Dedifferentiated amniotic fluid mesenchymal stem cell (primary cell): Measurements from ENCODE around the gene PRRG2.

Experiments
- DNase-seq: peaks from one replicate; pipeline ENCODE4 v3.0.0-alpha.2; 2016; ENCODE audit errors: extremely low spot score

Gene PRRG2

GRCh38 chr19:49581007-49581508, at the start of gene PRRG2:
Gene PRRG2, plus strand, starts transcription at chr19:49581316. Its CDS starts 1,904 bp downstream, at chr19:49583220.
- DNase-seq, result no peak

- no peak for DNase-seq
Measured at GRCh38 chr19:49533551-49534488, 47.3 kb upstream of the PRRG2 start.

GRCh38 chr19:49534632-49535385, 46.3 kb upstream of the PRRG2 start:
- no peak for DNase-seq

- no peak for DNase-seq
Measured at GRCh38 chr19:49536921-49537462, 44.1 kb upstream of the PRRG2 start.

GRCh38 chr19:49538643-49539042, 42.5 kb upstream of the PRRG2 start:
- DNase-seq, result no peak

- DNase-seq, result no peak
Measured at GRCh38 chr19:49539192-49539952, 41.7 kb upstream of the PRRG2 start.

- DNase-seq, result no peak
Measured at GRCh38 chr19:49541914-49542313, 39.2 kb upstream of the PRRG2 start.

- DNase-seq, result no peak
Measured at GRCh38 chr19:49542446-49542845, 38.7 kb upstream of the PRRG2 start.

- DNase-seq, result no peak
Measured at GRCh38 chr19:49543032-49543431, 38.1 kb upstream of the PRRG2 start.

- no peak for DNase-seq
Measured at GRCh38 chr19:49544154-49544553, 37.0 kb upstream of the PRRG2 start.

GRCh38 chr19:49546825-49547565, 34.1 kb upstream of the PRRG2 start:
- DNase-seq, result peak; percentile 98

GRCh38 chr19:49549045-49549444, 32.1 kb upstream of the PRRG2 start:
- no peak for DNase-seq

- no peak for DNase-seq
Measured at GRCh38 chr19:49551531-49551930, 29.6 kb upstream of the PRRG2 start.

- no peak for DNase-seq
Measured at GRCh38 chr19:49552749-49553148, 28.4 kb upstream of the PRRG2 start.

- no peak for DNase-seq
Measured at GRCh38 chr19:49553451-49554271, 27.5 kb upstream of the PRRG2 start.

GRCh38 chr19:49554701-49555181, 26.4 kb upstream of the PRRG2 start:
- no peak for DNase-seq

GRCh38 chr19:49555600-49556411, 25.3 kb upstream of the PRRG2 start:
- no peak for DNase-seq

GRCh38 chr19:49556412-49557398, 24.4 kb upstream of the PRRG2 start:
- DNase-seq, result no peak
